SU-DHL-6 (cell line): ENCODE data around the gene IFI27L1.

Experiments
- CTCF ChIP-seq: fragments of 200-600 bp; sonication (generic); IDR thresholded peaks from one replicate; pipeline ENCODE4 v1.5.1; 2017; ENCODE audit warnings: antibody characterized with exemption, mild to moderate bottlenecking, low read length, moderate library complexity; ENCODE audit not compliant: insufficient read depth, poor library complexity, severe bottlenecking
- EZH2phosphoT487 ChIP-seq: fragments of 200-600 bp; sonication (generic), shearing (Covaris generic); conservative IDR thresholded peaks from 2 replicates; pipeline ENCODE4 v1.6.1; 2018; ENCODE audit warnings: mild to moderate bottlenecking, antibody characterized with exemption, low read length, moderate library complexity, mixed read lengths

GRCh38 chr14:94056579-94057308, 24.4 kb upstream of the IFI27L1 start:
- TF ChIP-seq CTCF, result no peak
- no peak for TF ChIP-seq EZH2phosphoT487
